ENCODE results near the gene CCDC57. TPM values are rescaled to one million over a fixed set of nuclear protein-coding genes. Genes with fewer than 3 reads are reported as not detected.

CCDC57 gene
- total and polyA plus RNA-seq, 2 experiments from 2014 or later, result 10.6 to 15.3 TPM

DNA sequence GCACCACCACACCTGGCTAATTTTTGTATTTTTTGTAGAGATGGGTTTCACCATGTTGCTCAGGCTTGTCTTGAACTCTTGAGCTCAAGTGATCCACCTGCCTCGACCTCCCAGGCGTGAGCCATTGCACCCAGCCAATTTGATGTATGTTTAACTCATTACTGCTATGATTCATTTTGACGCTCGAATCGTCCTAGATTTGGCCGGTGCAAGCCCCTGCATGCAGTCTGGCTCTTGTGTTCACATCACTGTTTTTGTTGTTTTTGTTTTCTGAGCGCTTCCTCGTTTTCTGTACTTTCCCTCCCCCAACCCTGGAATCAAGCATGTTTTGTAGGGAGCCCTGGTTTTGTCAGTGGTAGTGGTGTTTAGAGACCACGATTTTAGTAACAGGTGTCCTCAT is 139.2 kb downstream of the CCDC57 start:
- Histone ChIP-seq H3K27me3 (replicated peaks; ENCODE audit: insufficient read depth) (no peaks in the 10 kb centered on the region), H3K4me2 (ENCODE audit: unreplicated experiment) (no peak overlapping the region), H3F3A (ENCODE audit: insufficient read depth) (peaks cover 4% of the 10 kb centered on the region; the same call in 1 of the 2 replicates), H3K79me2 (ENCODE audit: insufficient read depth) (no peaks in the 10 kb centered on the region), H3K27ac (no peak overlapping the region), H3K36me3 (ENCODE audit: low read depth) (no peaks in the 10 kb centered on the region), H3K9me3 (ENCODE audit: low read depth) (no peaks in the 10 kb centered on the region), H4K20me1 (ENCODE audit: insufficient read depth) (no peaks in the 10 kb centered on the region), H3K4me1 (ENCODE audit: insufficient read depth) (no peaks in the 10 kb centered on the region), H3K4me3 (no peak overlapping the region), H2AFZ (no peak overlapping the region), H3K9ac (no peak overlapping the region), H3K9me2 (ENCODE audit: insufficient read depth) (no peaks in the 10 kb centered on the region)
- no peak for TF ChIP-seq EZH2 (IDR thresholded peaks at IDR 0.05; ENCODE audit: insufficient read depth, poor library complexity, severe bottlenecking)
- no peak for TF ChIP-seq EZH2phosphoT487 (IDR thresholded peaks at IDR 0.05; ENCODE audit: insufficient read depth, low read depth)
- 70 to 78% methylated on average over 9 of the region's 9 CpGs for whole genome bisulfite sequencing, 2 experiments (ENCODE audit: low coverage in 1 of 2, low lambda C conversion rate in 2 of 2, missing lambda C conversion rate in 2 of 2)
- no peak for DNase-seq
- in situ Hi-C loops (cut with MboI), result no loop called here

DNA sequence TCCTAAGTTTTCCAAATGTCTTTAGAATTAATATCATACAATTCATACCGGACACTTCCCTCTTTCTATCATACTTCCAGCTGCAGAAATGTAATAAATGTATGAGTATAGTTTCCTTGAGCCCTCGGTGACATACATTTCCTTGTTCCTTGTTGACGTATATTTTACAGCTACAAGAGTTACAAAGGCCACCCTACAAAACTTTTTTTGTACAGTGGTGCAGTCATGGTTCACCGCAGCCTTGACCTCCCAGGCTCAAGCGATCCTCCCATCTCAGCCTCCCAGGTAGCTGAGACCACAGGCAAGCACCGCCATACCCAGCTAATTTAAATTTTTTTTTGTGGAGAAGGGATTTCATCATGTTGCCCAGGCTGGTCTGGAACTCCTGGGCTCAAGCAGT is 139.8 kb downstream of the CCDC57 start:
- in situ Hi-C loops (cut with MboI), result no loop called here
- H2AFZ ChIP-seq, result no peak overlapping the region

DNA sequence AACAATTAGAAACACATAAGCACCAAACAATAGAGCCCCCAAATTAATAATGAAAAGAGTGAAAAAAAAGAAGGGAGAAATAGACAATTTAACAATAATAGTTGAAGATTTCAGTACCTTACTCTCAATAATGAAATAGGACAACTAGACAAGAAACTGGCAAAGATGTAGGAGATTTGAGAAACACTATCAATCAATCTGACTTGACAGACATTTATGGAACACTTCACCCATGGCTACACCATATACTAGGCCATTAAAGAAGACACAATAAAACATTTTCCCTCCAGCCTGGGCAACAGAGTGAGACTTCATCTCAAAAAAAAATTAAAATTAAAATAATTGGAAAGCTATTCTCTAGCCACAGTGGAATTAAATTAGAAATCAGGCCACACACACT is 142.0 kb downstream of the CCDC57 start:
- no peak overlapping the region for H3K4me2 ChIP-seq (ENCODE audit: unreplicated experiment)
- no peaks in the 10 kb centered on the region for H3K4me1 ChIP-seq (ENCODE audit: insufficient read depth)
- in situ Hi-C loops (cut with MboI), result no loop called here
- H3K27ac ChIP-seq, result no peak overlapping the region
- H3K4me3 ChIP-seq, result no peak overlapping the region
- H4K20me1 ChIP-seq (ENCODE audit: insufficient read depth), result no peaks in the 10 kb centered on the region
- peaks cover 9% of the 10 kb centered on the region for H3K79me2 ChIP-seq (ENCODE audit: insufficient read depth)
- no peaks in the 10 kb centered on the region for H3K9me2 ChIP-seq (ENCODE audit: insufficient read depth)
- H3K27me3 ChIP-seq (replicated peaks; ENCODE audit: insufficient read depth), result no peaks in the 10 kb centered on the region
- no peak for TF ChIP-seq EZH2 (IDR thresholded peaks at IDR 0.05; ENCODE audit: insufficient read depth, poor library complexity, severe bottlenecking)
- TF ChIP-seq EZH2phosphoT487 (IDR thresholded peaks at IDR 0.05; ENCODE audit: insufficient read depth, low read depth), result no peak
- no peak for DNase-seq
- H3K9me3 ChIP-seq (ENCODE audit: low read depth), result no peaks in the 10 kb centered on the region
- no peaks in the 10 kb centered on the region for H3K36me3 ChIP-seq (ENCODE audit: low read depth)
- H3K9ac ChIP-seq, result no peak overlapping the region
- H2AFZ ChIP-seq, result no peak overlapping the region
- H3F3A ChIP-seq (ENCODE audit: insufficient read depth), result no peaks in the 10 kb centered on the region

More for the DNA sequence above, 139.8 kb downstream of the CCDC57 start:
- no peaks in the 10 kb centered on the region for H3K9me3 ChIP-seq (ENCODE audit: low read depth)
- no peak overlapping the region for H3K4me3 ChIP-seq
- H4K20me1 ChIP-seq (ENCODE audit: insufficient read depth), result no peaks in the 10 kb centered on the region
- H3K27ac ChIP-seq, result no peak overlapping the region
- no peaks in the 10 kb centered on the region for H3K4me1 ChIP-seq (ENCODE audit: insufficient read depth)
- no peaks in the 10 kb centered on the region for H3K36me3 ChIP-seq (ENCODE audit: low read depth)
- H3K27me3 ChIP-seq (replicated peaks; ENCODE audit: insufficient read depth), result no peaks in the 10 kb centered on the region
- H3K4me2 ChIP-seq (ENCODE audit: unreplicated experiment), result no peak overlapping the region
- WGBS, 2 experiments (ENCODE audit: low coverage in 1 of 2, low lambda C conversion rate in 2 of 2, missing lambda C conversion rate in 2 of 2), result 81 to 91% methylated on average over 6 of the region's 6 CpGs
- no peak overlapping the region for H3K9ac ChIP-seq
- H3K9me2 ChIP-seq (ENCODE audit: insufficient read depth), result no peaks in the 10 kb centered on the region
- DNase-seq, result no peak
- TF ChIP-seq EZH2 (IDR thresholded peaks at IDR 0.05; ENCODE audit: insufficient read depth, poor library complexity, severe bottlenecking) (no peak), EZH2phosphoT487 (IDR thresholded peaks at IDR 0.05; ENCODE audit: insufficient read depth, low read depth) (no peak)
- no peaks in the 10 kb centered on the region for H3K79me2 ChIP-seq (ENCODE audit: insufficient read depth)
- H3F3A ChIP-seq (ENCODE audit: insufficient read depth), result peaks cover 4% of the 10 kb centered on the region; the same call in 1 of the 2 replicates

DNA sequence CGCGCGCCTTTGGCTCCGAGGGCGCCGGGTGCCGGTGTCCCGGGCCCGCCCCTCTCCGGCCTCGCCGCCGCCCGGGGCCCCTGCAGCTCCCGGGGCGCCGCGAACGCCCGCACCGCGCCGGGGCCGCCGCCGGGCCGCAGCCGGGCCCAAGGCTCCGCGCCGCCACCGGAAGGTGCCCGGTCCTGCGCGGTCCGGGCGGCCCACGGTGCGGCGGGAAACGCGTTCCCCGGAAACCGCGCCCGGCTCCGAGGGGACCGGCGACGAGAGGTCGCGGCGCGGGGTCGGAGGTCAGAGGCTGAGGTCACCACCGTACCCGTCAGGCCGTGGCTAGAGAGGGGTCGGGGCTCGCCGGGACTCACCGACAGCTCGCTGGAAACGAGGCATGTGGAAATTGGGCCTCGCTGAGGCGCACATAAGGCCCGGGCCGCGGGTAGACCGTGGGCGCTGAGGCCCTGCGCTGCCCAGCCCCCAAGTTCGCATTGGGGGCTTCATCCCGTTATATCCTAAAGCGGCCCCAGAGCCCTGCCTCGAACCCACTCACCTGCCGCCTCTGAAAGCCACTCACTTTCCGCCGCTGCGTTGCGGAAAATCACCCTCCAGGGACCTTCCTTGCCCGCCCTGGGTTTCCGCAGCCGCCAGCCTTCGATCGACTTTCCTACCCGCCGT is 146.9 kb downstream of the CCDC57 start, which contains the start of gene DUS1L:
Gene DUS1L (minus strand): TSS at position 167 of the 666 bp plus-strand sequence. CDS start 745 bp downstream, outside the sequence.
- Histone ChIP-seq H3K79me2 (ENCODE audit: insufficient read depth) (peaks cover 38% of the 10 kb centered on the region), H3K36me3 (ENCODE audit: low read depth) (no peaks in the 10 kb centered on the region), H3K4me3 (peak within 1 kb of the TSS; percentile 96), H3K27me3 (replicated peaks; ENCODE audit: insufficient read depth) (no peaks in the 10 kb centered on the region), H3K9me3 (ENCODE audit: low read depth) (no peaks in the 10 kb centered on the region), H3K4me1 (ENCODE audit: insufficient read depth) (peaks cover 3% of the 10 kb centered on the region; the same call in 1 of the 2 replicates), H3K27ac (peak within 1 kb of the TSS; percentile 25), H3K4me2 (ENCODE audit: unreplicated experiment) (peak within 1 kb of the TSS; percentile 85), H3K9me2 (ENCODE audit: insufficient read depth) (no peaks in the 10 kb centered on the region), H3F3A (ENCODE audit: insufficient read depth) (no peaks in the 10 kb centered on the region), H3K9ac (peak within 1 kb of the TSS; percentile 89), H2AFZ (peak within 1 kb of the TSS; percentile 98), H4K20me1 (ENCODE audit: insufficient read depth) (no peaks in the 10 kb centered on the region)
- peak; percentile 77 for DNase-seq
- in situ Hi-C loops (cut with MboI), result no loop called here
- 8 to 12% methylated on average over 69 to 86 of the region's 88 CpGs for WGBS, 2 experiments (ENCODE audit: low coverage in 1 of 2, low lambda C conversion rate in 2 of 2, missing lambda C conversion rate in 2 of 2)
- no peak for TF ChIP-seq EZH2 (IDR thresholded peaks at IDR 0.05; ENCODE audit: insufficient read depth, poor library complexity, severe bottlenecking)
- no peak for TF ChIP-seq EZH2phosphoT487 (IDR thresholded peaks at IDR 0.05; ENCODE audit: insufficient read depth, low read depth)
